ENCODE results near the gene VASH1. TPM values are rescaled to one million over a fixed set of nuclear protein-coding genes. Genes with fewer than 3 reads are reported as not detected.

VASH1 gene
- total and polyA plus RNA-seq, 2 experiments from 2014 or later, result 0.78 to 2.8 TPM

DNA sequence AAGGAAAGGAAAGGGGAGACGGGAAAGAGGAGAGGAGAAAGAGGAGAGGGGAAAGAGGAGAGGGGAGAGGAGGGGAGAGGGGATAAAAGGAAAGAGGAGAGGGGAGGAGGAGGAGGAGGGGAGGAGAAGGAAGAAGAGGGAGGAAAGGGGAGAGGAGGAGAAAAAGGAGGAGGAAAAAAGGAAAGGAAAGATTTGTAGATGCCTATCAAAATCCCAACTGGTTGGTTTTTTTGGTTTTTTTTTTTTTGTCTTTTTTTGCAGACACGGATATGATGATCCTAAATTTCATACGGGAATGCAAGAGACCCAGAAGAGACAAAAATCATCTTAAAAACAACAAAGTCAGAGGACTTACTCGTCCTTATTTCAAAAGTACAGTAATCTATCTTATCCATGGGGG, 32.1 kb downstream of the VASH1 start:
- H3F3A ChIP-seq (replicated peaks; ENCODE audit: low read depth), result no peaks in the 10 kb centered on the region
- TF ChIP-seq CREB1 (CRISPR knock-in tag; IDR thresholded peaks at IDR 0.05; ENCODE audit: low read depth) (no peak), POLR2AphosphoS5 (IDR thresholded peaks at IDR 0.05; ENCODE audit: low read depth) (no peak), EZH2 (IDR thresholded peaks at IDR 0.05; ENCODE audit: low read depth, unreplicated experiment) (no peak), ZNF114 (CRISPR knock-in tag; IDR thresholded peaks at IDR 0.05) (no peak), STAT1 (IDR thresholded peaks at IDR 0.05; ENCODE audit: unreplicated experiment) (no peak), JUNB (IDR thresholded peaks at IDR 0.05; ENCODE audit: unreplicated experiment) (no peak), NANOG (IDR thresholded peaks at IDR 0.05; ENCODE audit: borderline replicate concordance) (no peak), ZNF331 (CRISPR knock-in tag; IDR thresholded peaks at IDR 0.05; ENCODE audit: low read depth) (no peak), EZH2phosphoT487 (IDR thresholded peaks at IDR 0.05; ENCODE audit: unreplicated experiment) (no peak)
- TF ChIP-seq, protein P1, sequence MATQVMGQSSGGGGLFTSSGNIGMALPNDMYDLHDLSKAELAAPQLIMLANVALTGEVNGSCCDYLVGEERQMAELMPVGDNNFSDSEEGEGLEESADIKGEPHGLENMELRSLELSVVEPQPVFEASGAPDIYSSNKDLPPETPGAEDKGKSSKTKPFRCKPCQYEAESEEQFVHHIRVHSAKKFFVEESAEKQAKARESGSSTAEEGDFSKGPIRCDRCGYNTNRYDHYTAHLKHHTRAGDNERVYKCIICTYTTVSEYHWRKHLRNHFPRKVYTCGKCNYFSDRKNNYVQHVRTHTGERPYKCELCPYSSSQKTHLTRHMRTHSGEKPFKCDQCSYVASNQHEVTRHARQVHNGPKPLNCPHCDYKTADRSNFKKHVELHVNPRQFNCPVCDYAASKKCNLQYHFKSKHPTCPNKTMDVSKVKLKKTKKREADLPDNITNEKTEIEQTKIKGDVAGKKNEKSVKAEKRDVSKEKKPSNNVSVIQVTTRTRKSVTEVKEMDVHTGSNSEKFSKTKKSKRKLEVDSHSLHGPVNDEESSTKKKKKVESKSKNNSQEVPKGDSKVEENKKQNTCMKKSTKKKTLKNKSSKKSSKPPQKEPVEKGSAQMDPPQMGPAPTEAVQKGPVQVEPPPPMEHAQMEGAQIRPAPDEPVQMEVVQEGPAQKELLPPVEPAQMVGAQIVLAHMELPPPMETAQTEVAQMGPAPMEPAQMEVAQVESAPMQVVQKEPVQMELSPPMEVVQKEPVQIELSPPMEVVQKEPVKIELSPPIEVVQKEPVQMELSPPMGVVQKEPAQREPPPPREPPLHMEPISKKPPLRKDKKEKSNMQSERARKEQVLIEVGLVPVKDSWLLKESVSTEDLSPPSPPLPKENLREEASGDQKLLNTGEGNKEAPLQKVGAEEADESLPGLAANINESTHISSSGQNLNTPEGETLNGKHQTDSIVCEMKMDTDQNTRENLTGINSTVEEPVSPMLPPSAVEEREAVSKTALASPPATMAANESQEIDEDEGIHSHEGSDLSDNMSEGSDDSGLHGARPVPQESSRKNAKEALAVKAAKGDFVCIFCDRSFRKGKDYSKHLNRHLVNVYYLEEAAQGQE (IDR thresholded peaks at IDR 0.05; ENCODE audit: unreplicated experiment), result no peak
- TF ChIP-seq, protein P2, sequence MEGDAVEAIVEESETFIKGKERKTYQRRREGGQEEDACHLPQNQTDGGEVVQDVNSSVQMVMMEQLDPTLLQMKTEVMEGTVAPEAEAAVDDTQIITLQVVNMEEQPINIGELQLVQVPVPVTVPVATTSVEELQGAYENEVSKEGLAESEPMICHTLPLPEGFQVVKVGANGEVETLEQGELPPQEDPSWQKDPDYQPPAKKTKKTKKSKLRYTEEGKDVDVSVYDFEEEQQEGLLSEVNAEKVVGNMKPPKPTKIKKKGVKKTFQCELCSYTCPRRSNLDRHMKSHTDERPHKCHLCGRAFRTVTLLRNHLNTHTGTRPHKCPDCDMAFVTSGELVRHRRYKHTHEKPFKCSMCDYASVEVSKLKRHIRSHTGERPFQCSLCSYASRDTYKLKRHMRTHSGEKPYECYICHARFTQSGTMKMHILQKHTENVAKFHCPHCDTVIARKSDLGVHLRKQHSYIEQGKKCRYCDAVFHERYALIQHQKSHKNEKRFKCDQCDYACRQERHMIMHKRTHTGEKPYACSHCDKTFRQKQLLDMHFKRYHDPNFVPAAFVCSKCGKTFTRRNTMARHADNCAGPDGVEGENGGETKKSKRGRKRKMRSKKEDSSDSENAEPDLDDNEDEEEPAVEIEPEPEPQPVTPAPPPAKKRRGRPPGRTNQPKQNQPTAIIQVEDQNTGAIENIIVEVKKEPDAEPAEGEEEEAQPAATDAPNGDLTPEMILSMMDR (conservative IDR thresholded peaks at IDR 0.05; ENCODE audit: low read depth in 2 of 2), result no peak
- TF ChIP-seq, protein P3, sequence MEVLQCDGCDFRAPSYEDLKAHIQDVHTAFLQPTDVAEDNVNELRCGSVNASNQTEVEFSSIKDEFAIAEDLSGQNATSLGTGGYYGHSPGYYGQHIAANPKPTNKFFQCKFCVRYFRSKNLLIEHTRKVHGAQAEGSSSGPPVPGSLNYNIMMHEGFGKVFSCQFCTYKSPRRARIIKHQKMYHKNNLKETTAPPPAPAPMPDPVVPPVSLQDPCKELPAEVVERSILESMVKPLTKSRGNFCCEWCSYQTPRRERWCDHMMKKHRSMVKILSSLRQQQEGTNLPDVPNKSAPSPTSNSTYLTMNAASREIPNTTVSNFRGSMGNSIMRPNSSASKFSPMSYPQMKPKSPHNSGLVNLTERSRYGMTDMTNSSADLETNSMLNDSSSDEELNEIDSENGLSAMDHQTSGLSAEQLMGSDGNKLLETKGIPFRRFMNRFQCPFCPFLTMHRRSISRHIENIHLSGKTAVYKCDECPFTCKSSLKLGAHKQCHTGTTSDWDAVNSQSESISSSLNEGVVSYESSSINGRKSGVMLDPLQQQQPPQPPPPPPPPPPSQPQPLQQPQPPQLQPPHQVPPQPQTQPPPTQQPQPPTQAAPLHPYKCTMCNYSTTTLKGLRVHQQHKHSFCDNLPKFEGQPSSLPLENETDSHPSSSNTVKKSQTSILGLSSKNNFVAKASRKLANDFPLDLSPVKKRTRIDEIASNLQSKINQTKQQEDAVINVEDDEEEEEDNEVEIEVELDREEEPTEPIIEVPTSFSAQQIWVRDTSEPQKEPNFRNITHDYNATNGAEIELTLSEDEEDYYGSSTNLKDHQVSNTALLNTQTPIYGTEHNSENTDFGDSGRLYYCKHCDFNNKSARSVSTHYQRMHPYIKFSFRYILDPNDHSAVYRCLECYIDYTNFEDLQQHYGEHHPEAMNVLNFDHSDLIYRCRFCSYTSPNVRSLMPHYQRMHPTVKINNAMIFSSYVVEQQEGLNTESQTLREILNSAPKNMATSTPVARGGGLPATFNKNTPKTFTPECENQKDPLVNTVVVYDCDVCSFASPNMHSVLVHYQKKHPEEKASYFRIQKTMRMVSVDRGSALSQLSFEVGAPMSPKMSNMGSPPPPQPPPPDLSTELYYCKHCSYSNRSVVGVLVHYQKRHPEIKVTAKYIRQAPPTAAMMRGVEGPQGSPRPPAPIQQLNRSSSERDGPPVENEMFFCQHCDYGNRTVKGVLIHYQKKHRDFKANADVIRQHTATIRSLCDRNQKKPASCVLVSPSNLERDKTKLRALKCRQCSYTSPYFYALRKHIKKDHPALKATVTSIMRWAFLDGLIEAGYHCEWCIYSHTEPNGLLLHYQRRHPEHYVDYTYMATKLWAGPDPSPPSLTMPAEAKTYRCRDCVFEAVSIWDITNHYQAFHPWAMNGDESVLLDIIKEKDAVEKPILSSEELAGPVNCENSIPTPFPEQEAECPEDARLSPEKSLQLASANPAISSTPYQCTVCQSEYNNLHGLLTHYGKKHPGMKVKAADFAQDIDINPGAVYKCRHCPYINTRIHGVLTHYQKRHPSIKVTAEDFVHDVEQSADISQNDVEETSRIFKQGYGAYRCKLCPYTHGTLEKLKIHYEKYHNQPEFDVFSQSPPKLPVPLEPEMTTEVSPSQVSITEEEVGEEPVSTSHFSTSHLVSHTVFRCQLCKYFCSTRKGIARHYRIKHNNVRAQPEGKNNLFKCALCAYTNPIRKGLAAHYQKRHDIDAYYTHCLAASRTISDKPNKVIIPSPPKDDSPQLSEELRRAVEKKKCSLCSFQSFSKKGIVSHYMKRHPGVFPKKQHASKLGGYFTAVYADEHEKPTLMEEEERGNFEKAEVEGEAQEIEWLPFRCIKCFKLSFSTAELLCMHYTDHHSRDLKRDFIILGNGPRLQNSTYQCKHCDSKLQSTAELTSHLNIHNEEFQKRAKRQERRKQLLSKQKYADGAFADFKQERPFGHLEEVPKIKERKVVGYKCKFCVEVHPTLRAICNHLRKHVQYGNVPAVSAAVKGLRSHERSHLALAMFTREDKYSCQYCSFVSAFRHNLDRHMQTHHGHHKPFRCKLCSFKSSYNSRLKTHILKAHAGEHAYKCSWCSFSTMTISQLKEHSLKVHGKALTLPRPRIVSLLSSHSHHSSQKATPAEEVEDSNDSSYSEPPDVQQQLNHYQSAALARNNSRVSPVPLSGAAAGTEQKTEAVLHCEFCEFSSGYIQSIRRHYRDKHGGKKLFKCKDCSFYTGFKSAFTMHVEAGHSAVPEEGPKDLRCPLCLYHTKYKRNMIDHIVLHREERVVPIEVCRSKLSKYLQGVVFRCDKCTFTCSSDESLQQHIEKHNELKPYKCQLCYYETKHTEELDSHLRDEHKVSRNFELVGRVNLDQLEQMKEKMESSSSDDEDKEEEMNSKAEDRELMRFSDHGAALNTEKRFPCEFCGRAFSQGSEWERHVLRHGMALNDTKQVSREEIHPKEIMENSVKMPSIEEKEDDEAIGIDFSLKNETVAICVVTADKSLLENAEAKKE (CRISPR knock-in tag; IDR thresholded peaks at IDR 0.05), result no peak
- TF ChIP-seq, protein P4, sequence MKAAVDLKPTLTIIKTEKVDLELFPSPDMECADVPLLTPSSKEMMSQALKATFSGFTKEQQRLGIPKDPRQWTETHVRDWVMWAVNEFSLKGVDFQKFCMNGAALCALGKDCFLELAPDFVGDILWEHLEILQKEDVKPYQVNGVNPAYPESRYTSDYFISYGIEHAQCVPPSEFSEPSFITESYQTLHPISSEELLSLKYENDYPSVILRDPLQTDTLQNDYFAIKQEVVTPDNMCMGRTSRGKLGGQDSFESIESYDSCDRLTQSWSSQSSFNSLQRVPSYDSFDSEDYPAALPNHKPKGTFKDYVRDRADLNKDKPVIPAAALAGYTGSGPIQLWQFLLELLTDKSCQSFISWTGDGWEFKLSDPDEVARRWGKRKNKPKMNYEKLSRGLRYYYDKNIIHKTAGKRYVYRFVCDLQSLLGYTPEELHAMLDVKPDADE (IDR thresholded peaks at IDR 0.05), result no peak
- no peak overlapping the region for H3K4me2 ChIP-seq
- H3K27me3 ChIP-seq (ENCODE audit: insufficient read depth), result no peaks in the 10 kb centered on the region
- H3K9me3 Mint-ChIP-seq, result no peaks in the 10 kb centered on the region
- H3K27ac ChIP-seq (ENCODE audit: low read depth), result no peak overlapping the region
- no peak for DNase-seq (ENCODE audit: low spot score)
- H3K27me3 Mint-ChIP-seq (ENCODE audit: insufficient read depth, low read depth, poor library complexity), result peaks cover 8% of the 10 kb centered on the region
- H3K79me2 ChIP-seq (replicated peaks; ENCODE audit: insufficient read depth), result no peaks in the 10 kb centered on the region
- H2AFZ ChIP-seq, result no peak overlapping the region
- no peaks in the 10 kb centered on the region for H3K4me1 Mint-ChIP-seq
- no peak overlapping the region for H3K4me3 Mint-ChIP-seq
- H3K27ac Mint-ChIP-seq, result no peak overlapping the region
- ATAC-seq, result no peak
- peaks cover 3% of the 10 kb centered on the region; the same call in 1 of the 2 replicates for H4K20me1 ChIP-seq (replicated peaks; ENCODE audit: insufficient read depth)
- peaks cover 16% of the 10 kb centered on the region for H3K36me3 ChIP-seq (ENCODE audit: insufficient read depth)
- no peaks in the 10 kb centered on the region for H3K9me2 ChIP-seq (ENCODE audit: insufficient read depth)
- H3K4me1 ChIP-seq (ENCODE audit: insufficient read depth), result no peaks in the 10 kb centered on the region
- peaks cover 47% of the 10 kb centered on the region for H3K36me3 Mint-ChIP-seq (ENCODE audit: low read depth)
- H3K4me3 ChIP-seq, result no peak overlapping the region
